HEK293 (cell line): Measurements from ENCODE around the gene ACSM2A.

Experiments
- CTCF ChIP-seq: fragments of 450-650 bp; formaldehyde crosslinking; IDR thresholded peaks from 2 replicates; pipeline ENCODE4 v1.5.1; 2016; ENCODE audit warnings: missing biosample characterization, missing genetic modification characterization
- KLF10 ChIP-seq: fragments of 450-650 bp; IDR thresholded peaks from 2 replicates; pipeline ENCODE4 v1.5.1; 2018; ENCODE audit warnings: missing biosample characterization, mild to moderate bottlenecking, missing genetic modification characterization
- SP2 ChIP-seq: fragments of 450-650 bp; formaldehyde crosslinking; IDR thresholded peaks from 2 replicates; pipeline ENCODE4 v1.5.1; 2016; ENCODE audit warnings: missing biosample characterization, missing genetic modification characterization
- YY1 ChIP-seq: fragments of 450-650 bp; formaldehyde crosslinking; IDR thresholded peaks from 2 replicates; pipeline ENCODE4 v1.5.1; 2018; ENCODE audit warnings: missing biosample characterization, missing genetic modification characterization
- ZBTB8A ChIP-seq: fragments of 450-650 bp; formaldehyde crosslinking; IDR thresholded peaks from 2 replicates; pipeline ENCODE4 v1.5.1; 2016; ENCODE audit warnings: missing biosample characterization, missing genetic modification characterization
- ZFP3 ChIP-seq: fragments of 450-650 bp; formaldehyde crosslinking; IDR thresholded peaks from 2 replicates; pipeline ENCODE4 v1.5.1; 2016; ENCODE audit warnings: low read depth, missing biosample characterization, missing genetic modification characterization
- ZNF175 ChIP-seq: fragments of 450-650 bp; formaldehyde crosslinking; IDR thresholded peaks from 2 replicates; pipeline ENCODE4 v1.5.1; 2016; ENCODE audit warnings: missing biosample characterization, missing genetic modification characterization
- ZNF274 ChIP-seq, 2 experiments: fragments of 200-500 bp in 1 of 2; fragments of 450-650 bp in 1 of 2; sonication (Bioruptor generic) in 1 of 2; formaldehyde crosslinking in 1 of 2; IDR thresholded peaks; 2 replicates each; pipeline versions ENCODE4 v1.5.1 to v1.6.1; 2014 to 2016; ENCODE audit warnings: borderline replicate concordance in 1 of 2, inconsistent platforms in 1 of 2, low read length in 1 of 2, missing biosample characterization in 1 of 2, missing genetic modification characterization in 1 of 2
- ZNF510 ChIP-seq: fragments of 450-650 bp; formaldehyde crosslinking; IDR thresholded peaks from 2 replicates; pipeline ENCODE4 v1.5.1; 2018; ENCODE audit warnings: mild to moderate bottlenecking, missing genetic modification characterization, missing biosample characterization; ENCODE audit not compliant: insufficient replicate concordance
- ZNF837 ChIP-seq: fragments of 450-650 bp; formaldehyde crosslinking; IDR thresholded peaks from 2 replicates; pipeline ENCODE4 v1.5.1; 2016; ENCODE audit warnings: missing biosample characterization, missing genetic modification characterization

- no peak for TF ChIP-seq ZNF510
- no peak for TF ChIP-seq KLF10
- TF ChIP-seq CTCF (tag by site-specific recombination) = no peak
- TF ChIP-seq ZFP3 (tag by site-specific recombination) = no peak
- no peak for TF ChIP-seq ZNF175
- no peak for TF ChIP-seq YY1 (tag by site-specific recombination)
- no peak for TF ChIP-seq SP2 (tag by site-specific recombination)
- TF ChIP-seq ZNF837 = no peak
- TF ChIP-seq ZNF274 (IDR thresholded peaks at IDR 0.05; ENCODE audit: low read length) = no peak
- no peak for TF ChIP-seq ZNF274 (tag by site-specific recombination; IDR thresholded peaks at IDR 0.05; ENCODE audit: borderline replicate concordance)
- no peak for TF ChIP-seq ZBTB8A
These were observed 48.7 kb upstream of the ACSM2A start for GRCh38 chr16:20402651-20403050.
